ENCODE measurements around the gene CTSA.

CTSA gene

GRCh38 chr20:45937765-45938164, 46.6 kb downstream of the CTSA start:
- TF ChIP-seq, protein P1, sequence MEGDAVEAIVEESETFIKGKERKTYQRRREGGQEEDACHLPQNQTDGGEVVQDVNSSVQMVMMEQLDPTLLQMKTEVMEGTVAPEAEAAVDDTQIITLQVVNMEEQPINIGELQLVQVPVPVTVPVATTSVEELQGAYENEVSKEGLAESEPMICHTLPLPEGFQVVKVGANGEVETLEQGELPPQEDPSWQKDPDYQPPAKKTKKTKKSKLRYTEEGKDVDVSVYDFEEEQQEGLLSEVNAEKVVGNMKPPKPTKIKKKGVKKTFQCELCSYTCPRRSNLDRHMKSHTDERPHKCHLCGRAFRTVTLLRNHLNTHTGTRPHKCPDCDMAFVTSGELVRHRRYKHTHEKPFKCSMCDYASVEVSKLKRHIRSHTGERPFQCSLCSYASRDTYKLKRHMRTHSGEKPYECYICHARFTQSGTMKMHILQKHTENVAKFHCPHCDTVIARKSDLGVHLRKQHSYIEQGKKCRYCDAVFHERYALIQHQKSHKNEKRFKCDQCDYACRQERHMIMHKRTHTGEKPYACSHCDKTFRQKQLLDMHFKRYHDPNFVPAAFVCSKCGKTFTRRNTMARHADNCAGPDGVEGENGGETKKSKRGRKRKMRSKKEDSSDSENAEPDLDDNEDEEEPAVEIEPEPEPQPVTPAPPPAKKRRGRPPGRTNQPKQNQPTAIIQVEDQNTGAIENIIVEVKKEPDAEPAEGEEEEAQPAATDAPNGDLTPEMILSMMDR (IDR thresholded peaks at IDR 0.05; ENCODE audit: insufficient read depth, missing control alignments): no peak
- no peak for FAIRE-seq

GRCh38 chr20:45938727-45939438, 47.7 kb downstream of the CTSA start:
- no peak for FAIRE-seq
- TF ChIP-seq, protein P1 (IDR thresholded peaks at IDR 0.05; ENCODE audit: insufficient read depth, missing control alignments): no peak
- DNase-seq (ENCODE audit: insufficient read length, low spot score): no peak

More at GRCh38 chr20:45937765-45938164, 46.6 kb downstream of the CTSA start:
- no peak for DNase-seq (ENCODE audit: insufficient read length, low spot score)

DNA sequence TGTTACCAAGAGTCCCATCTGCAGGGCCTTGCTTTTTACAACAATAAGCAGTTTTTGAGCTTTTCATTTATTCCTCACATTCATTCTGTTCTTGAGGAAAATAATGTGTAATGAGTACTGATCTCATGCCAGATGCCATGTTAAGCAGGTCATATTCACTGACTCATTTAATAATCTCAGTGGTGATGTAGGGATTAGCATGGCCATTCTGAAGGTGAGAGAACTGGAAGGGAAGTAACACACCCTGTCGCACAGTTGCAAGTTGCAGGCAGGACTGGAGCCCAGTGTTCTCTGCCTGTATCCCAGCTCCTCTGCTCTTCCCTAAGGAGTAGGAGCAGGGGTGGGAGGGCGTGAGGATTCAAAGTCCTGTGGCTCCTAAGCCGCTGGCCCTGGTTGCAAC, 48.9 kb downstream of the CTSA start:
- TF ChIP-seq, protein P1 (IDR thresholded peaks at IDR 0.05; ENCODE audit: insufficient read depth, missing control alignments): no peak
- no peak for FAIRE-seq
- no peak for DNase-seq (ENCODE audit: insufficient read length, low spot score)

GRCh38 chr20:45940469-45940868, 49.3 kb downstream of the CTSA start:
- DNase-seq (ENCODE audit: insufficient read length, low spot score) (no peak), FAIRE-seq (no peak)
- TF ChIP-seq, protein P1 (IDR thresholded peaks at IDR 0.05; ENCODE audit: insufficient read depth, missing control alignments): no peak

- no peak for DNase-seq (ENCODE audit: insufficient read length, low spot score)
- FAIRE-seq: no peak
Observed at GRCh38 chr20:45943613-45944012, 52.5 kb downstream of the CTSA start.

DNA sequence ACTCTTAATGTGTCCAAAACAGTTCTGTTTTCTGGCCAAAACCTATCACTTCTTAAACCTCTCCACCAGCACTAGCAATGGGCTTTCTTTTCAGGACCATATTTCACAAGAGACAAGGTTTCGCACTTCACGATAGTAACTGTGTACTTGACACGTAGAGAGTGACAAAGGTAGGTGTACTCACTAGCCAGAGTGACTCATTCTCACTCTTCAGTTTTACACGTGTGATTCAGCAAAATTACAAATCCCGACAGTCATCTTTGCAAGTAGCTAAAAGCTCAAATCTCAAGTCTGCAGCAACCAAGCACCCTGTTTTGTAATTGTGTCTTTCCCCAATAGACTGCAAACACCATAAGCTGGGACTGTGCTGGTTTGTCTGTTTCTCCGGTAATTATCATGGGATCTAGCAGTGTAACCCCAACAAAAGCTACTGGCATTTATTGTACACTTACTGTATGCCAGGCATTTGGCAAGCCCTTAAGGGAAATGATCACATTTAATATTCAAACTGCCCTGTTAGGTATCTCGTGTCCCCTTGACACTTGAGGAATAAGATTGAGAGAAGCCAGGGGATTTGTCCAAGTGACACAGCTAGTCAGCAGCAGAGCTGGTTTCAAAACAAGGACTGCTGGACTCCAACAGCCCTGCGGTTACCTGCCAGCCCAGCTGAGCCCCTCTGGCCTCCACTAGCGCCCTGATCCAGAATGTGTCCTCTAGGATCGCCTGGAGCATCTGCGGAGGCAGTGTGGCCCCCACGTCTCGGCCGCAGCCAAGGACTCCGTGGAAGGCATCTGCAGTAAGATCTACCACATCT, 53.2 kb downstream of the CTSA start:
- TF ChIP-seq, protein P1 (IDR thresholded peaks at IDR 0.05; ENCODE audit: insufficient read depth, missing control alignments): no peak
- DNase-seq (ENCODE audit: insufficient read length, low spot score) (no peak), FAIRE-seq (no peak)

More at GRCh38 chr20:45943613-45944012, 52.5 kb downstream of the CTSA start:
- TF ChIP-seq, protein P1 (IDR thresholded peaks at IDR 0.05; ENCODE audit: insufficient read depth, missing control alignments): no peak
